Prostate gland (tissue), 2 donors: ENCODE results near the gene NHSL2. TPM values are rescaled to one million over a fixed set of nuclear protein-coding genes. Genes with fewer than 3 reads are reported as not detected.
"Not testable (repeated sequence)": the region's sequence is repeated elsewhere in the genome, so short reads cannot be mapped to it uniquely, and the experiment has no call there.

Source experiments
- DNase-seq: peaks from one replicate; pipeline ENCODE4 v3.0.0-alpha.2; 2019; ENCODE audit warnings: low spot score
- H3K27ac ChIP-seq, 2 donors: fragments of 200-600 bp; sonication (generic); 2 replicates each; pipeline ENCODE4 v1.5.1; 2017 to 2019
- H3K27me3 ChIP-seq: fragments of 200-600 bp; sonication (generic); replicated peaks from 2 replicates; pipeline ENCODE4 v1.5.1; 2019; ENCODE audit not compliant: insufficient read depth
- H3K36me3 ChIP-seq, 2 donors: fragments of 200-600 bp; sonication (generic); 1 replicate in 1 of 2; 2 replicates in 1 of 2; pipeline versions ENCODE4 v1.5.1 to v1.8.1; 2017 to 2019
- H3K4me1 ChIP-seq: fragments of 200-600 bp; sonication (generic); replicated peaks from 2 replicates; pipeline ENCODE4 v1.5.1; 2019
- H3K4me3 ChIP-seq, 2 donors: fragments of 200-600 bp; sonication (generic); 2 replicates each; pipeline ENCODE4 v1.5.1; 2017 to 2019
- H3K9me3 ChIP-seq: fragments of 200-600 bp; sonication (generic); 2 replicates; pipeline ENCODE4 v1.5.1; 2017
- POLR2A ChIP-seq: fragments of 450-650 bp; IDR thresholded peaks from one replicate; pipeline ENCODE4 v1.6.1; 2016; ENCODE audit warnings: antibody characterized with exemption, mild to moderate bottlenecking
- POLR2AphosphoS5 ChIP-seq: sonication (generic); formaldehyde crosslinking; IDR thresholded peaks from one replicate; pipeline ENCODE4 v1.6.1; 2017; ENCODE audit warnings: antibody characterized with exemption
- WGBS: methylation state at CpG from one replicate; pipeline ENCODE4 v1.1.5; 2018; 5-methylcytosine and 5-hydroxymethylcytosine counted together
- intact Hi-C: fragments of 100-400 bp; cut with DNase I; formaldehyde crosslinking; loops from one replicate; pipeline ENCODE4 v1.14.2; 2022
- total RNA-seq, 2 donors: library from RNA; depleted of rRNA; stranded (reverse); fragments of >200 nt; gene quantifications; one replicate each; pipeline ENCODE4 v1.1.0, GENCODE V29; 2016
- TF ChIP-seq, protein P1 (sequence below), 4 experiments: fragments of 200-600 bp in 2 of 4; fragments of 450-650 bp in 2 of 4; sonication (generic) in 2 of 4; IDR thresholded peaks; 1 replicate in 3 of 4; 2 replicates in 1 of 4; pipeline ENCODE4 v1.5.1; 2016 to 2019; ENCODE audit warnings: antibody characterized with exemption in 4 of 4, mild to moderate bottlenecking in 2 of 4, moderate library complexity in 2 of 4

Gene NHSL2
- total RNA-seq, 2 donors from 2014 or later, result 4.2 to 28.2 TPM

DNA sequence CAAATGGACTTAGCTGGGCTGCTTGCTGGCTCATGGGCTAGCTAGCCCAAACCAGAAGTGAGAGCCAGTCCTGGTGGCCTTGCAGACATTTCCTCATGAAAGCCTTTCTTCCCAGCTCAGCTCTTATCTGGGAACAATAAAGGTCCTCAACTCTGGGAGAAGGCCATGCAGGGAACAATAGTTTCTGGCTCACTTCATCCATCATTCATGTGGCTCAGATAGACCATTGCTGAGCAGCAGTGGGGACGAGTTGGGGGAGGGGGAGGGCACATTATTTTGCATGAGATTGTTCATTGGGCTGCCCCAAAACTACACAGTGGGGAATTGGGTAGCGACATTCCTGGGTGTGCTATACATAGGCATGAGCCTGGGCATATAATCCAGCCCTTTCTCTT lies 47.6 kb downstream of the NHSL2 start:
- no peaks in the 10 kb centered on the region for H3K36me3 ChIP-seq
- no peak for TF ChIP-seq POLR2A
- TF ChIP-seq, protein P1, sequence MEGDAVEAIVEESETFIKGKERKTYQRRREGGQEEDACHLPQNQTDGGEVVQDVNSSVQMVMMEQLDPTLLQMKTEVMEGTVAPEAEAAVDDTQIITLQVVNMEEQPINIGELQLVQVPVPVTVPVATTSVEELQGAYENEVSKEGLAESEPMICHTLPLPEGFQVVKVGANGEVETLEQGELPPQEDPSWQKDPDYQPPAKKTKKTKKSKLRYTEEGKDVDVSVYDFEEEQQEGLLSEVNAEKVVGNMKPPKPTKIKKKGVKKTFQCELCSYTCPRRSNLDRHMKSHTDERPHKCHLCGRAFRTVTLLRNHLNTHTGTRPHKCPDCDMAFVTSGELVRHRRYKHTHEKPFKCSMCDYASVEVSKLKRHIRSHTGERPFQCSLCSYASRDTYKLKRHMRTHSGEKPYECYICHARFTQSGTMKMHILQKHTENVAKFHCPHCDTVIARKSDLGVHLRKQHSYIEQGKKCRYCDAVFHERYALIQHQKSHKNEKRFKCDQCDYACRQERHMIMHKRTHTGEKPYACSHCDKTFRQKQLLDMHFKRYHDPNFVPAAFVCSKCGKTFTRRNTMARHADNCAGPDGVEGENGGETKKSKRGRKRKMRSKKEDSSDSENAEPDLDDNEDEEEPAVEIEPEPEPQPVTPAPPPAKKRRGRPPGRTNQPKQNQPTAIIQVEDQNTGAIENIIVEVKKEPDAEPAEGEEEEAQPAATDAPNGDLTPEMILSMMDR (IDR thresholded peaks at IDR 0.05), result no peak
- no peak for TF ChIP-seq POLR2AphosphoS5
- DNase-seq, result no peak
- H3K9me3 ChIP-seq, result no peaks in the 10 kb centered on the region
- H3K27me3 ChIP-seq, result no peaks in the 10 kb centered on the region
- no peak overlapping the region for H3K4me3 ChIP-seq
- no peaks in the 10 kb centered on the region for H3K4me1 ChIP-seq
- intact Hi-C loops, result no loop called here
- no peak overlapping the region for H3K27ac ChIP-seq
- WGBS, result 67% methylated on average over 2 of the region's 2 CpGs

DNA sequence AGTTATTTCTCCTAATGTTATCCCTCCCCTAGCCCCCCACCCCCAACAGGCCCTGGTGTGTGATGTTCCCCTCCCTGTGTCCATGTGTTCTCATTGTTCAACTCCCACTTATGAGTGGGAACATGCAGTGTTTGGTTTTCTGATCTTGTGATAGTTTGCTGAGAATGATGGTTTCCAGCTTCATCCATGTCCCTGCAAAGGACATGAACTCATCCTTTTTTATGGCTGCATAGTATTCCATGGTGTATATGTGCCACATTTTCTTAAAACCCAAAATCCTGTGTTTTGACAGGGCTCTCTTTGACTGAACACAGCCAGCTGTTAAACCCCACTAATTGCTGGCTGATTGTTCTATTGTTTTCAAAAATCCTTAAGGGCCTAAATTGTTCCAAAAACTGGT lies 53.5 kb downstream of the NHSL2 start:
- DNase-seq, intact Hi-C loops, H3K27me3 ChIP-seq, H3K4me1 ChIP-seq, H3K27ac ChIP-seq, H3K4me3 ChIP-seq, H3K36me3 ChIP-seq, H3K9me3 ChIP-seq: not testable (repeated sequence)

DNA sequence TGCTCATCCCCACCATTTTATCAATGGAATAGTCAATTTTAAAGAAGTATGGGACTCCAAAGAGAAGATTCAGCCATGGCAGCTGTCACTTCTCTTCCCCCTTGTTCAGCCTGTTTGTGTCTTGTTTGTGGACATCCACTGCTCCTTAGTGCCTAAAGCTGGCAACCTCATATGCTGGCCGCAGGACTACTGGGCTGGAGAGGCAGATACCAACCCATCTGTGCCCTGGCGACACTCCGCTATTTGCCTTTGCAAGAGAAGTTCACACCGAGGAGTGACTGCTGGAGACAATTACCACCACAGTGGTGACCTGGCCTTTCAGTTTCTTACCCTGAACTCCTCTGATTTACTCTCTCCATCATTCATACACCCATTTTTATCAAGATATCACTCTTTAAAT lies 64.3 kb downstream of the NHSL2 start:
- TF ChIP-seq, protein P1 (IDR thresholded peaks at IDR 0.05), result no peak
- TF ChIP-seq POLR2A (no peak), POLR2AphosphoS5 (no peak)
- no peak for DNase-seq
- Histone ChIP-seq H3K4me1 (no peaks in the 10 kb centered on the region), H3K27ac (no peak overlapping the region), H3K27me3 (no peaks in the 10 kb centered on the region), H3K9me3 (no peaks in the 10 kb centered on the region), H3K4me3 (no peak overlapping the region), H3K36me3 (no peaks in the 10 kb centered on the region)
- intact Hi-C loops, result no loop called here
- 84% methylated on average over 4 of the region's 4 CpGs for WGBS

DNA sequence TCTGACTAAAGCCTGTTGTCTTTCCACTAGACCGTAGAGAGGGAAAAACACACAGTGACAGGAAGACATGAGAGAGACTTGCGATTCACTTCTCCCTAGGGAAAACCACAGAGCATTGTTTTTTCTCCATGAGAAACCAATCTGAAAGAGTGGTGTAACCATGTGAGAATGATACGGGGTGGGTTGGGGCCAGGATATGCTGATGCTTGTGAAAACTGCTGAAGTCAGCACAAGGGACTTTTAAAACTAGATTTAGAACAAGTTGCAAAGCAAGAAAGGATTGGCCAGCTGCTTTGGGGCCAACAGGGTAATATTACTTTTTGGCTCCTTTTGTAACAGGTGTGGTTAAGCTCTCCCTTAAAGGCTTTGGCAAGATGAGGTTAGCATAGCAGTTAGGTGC lies 66.1 kb downstream of the NHSL2 start:
- WGBS, result 35% methylated on average over 3 of the region's 3 CpGs

DNA sequence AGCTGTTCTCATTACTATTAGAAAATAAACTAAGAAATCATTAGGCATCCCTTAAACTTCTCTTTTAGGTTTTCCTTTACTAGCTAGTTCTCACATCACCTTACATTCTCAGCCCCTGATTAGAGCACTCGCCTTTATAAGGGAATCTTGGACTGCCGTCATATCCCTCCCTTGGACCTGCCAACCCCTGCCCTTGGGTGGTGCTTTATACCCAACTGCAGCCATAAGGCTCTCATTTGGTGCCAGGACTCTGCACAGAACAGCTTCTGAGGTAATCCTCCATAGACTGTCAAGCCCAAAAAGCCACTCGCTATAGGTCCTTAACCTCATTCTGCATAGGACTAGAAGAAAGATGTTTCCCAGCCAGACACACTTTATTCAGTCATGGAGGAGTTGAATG lies 67.5 kb downstream of the NHSL2 start:
- Histone ChIP-seq H3K27ac (no peak overlapping the region), H3K9me3 (no peaks in the 10 kb centered on the region), H3K4me3 (no peak overlapping the region), H3K27me3 (no peaks in the 10 kb centered on the region), H3K4me1 (no peaks in the 10 kb centered on the region), H3K36me3 (no peaks in the 10 kb centered on the region)
- TF ChIP-seq, protein P1 (IDR thresholded peaks at IDR 0.05), result no peak
- no peak for TF ChIP-seq POLR2AphosphoS5
- TF ChIP-seq POLR2A, result no peak
- no peak for DNase-seq
- 86% methylated on average over 2 of the region's 3 CpGs for WGBS
- intact Hi-C loops, result no loop called here

More for the DNA sequence above, 66.1 kb downstream of the NHSL2 start:
- H3K27me3 ChIP-seq, result no peaks in the 10 kb centered on the region
- TF ChIP-seq, protein P1 (IDR thresholded peaks at IDR 0.05), result no peak
- TF ChIP-seq POLR2A, result no peak
- TF ChIP-seq POLR2AphosphoS5, result no peak
- intact Hi-C loops, result no loop called here
- H3K9me3 ChIP-seq, result no peaks in the 10 kb centered on the region
- no peaks in the 10 kb centered on the region for H3K4me1 ChIP-seq
- DNase-seq, result no peak
- no peak overlapping the region for H3K27ac ChIP-seq
- no peak overlapping the region for H3K4me3 ChIP-seq
- no peaks in the 10 kb centered on the region for H3K36me3 ChIP-seq
